ENCODE results near the gene BIN2.

- no peak for TF ChIP-seq CTCF (IDR thresholded peaks at IDR 0.05)
- no peak for TF ChIP-seq POLR2A (IDR thresholded peaks at IDR 0.05)
- TF ChIP-seq POLR2AphosphoS5 (IDR thresholded peaks at IDR 0.05), result no peak
Observed at GRCh38 chr12:51247523-51248206, 76.3 kb downstream of the BIN2 start.
